Mesodermal cell (in vitro differentiated cells): ENCODE results near the gene CRACDL. TPM values are rescaled to one million over a fixed set of nuclear protein-coding genes. Genes with fewer than 3 reads are reported as not detected.

Source experiments
- H3K27ac ChIP-seq: 2 replicates; pipeline ENCODE4 v1.7.0; 2013; ENCODE audit warnings: mild to moderate bottlenecking, low read depth, low read length, moderate library complexity; ENCODE audit not compliant: severe bottlenecking
- H3K36me3 ChIP-seq: 2 replicates; pipeline ENCODE4 v1.7.1; 2013; ENCODE audit warnings: mild to moderate bottlenecking, low read length, moderate library complexity; ENCODE audit not compliant: control insufficient read depth, insufficient read depth
- H3K4me1 ChIP-seq: one replicate; pipeline ENCODE4 v1.7.1; 2013; ENCODE audit warnings: mild to moderate bottlenecking, low read length; ENCODE audit not compliant: insufficient read depth, control insufficient read depth, poor library complexity, severe bottlenecking
- H3K4me3 ChIP-seq: 2 replicates; pipeline ENCODE4 v1.7.0; 2013; ENCODE audit warnings: low read length, control low read depth, mild to moderate bottlenecking; ENCODE audit not compliant: insufficient read depth, poor library complexity, severe bottlenecking; ENCODE audit errors: extremely low read depth
- H3K9me3 ChIP-seq: 2 replicates; pipeline ENCODE4 v1.7.1; 2013; ENCODE audit warnings: mild to moderate bottlenecking, low read length, moderate library complexity; ENCODE audit not compliant: control insufficient read depth
- WGBS, 2 experiments: methylation state at CpG; one replicate each; pipeline ENCODE4 v1.1.5; 2013; ENCODE audit warnings: missing lambda C conversion rate in 2 of 2; ENCODE audit not compliant: insufficient coverage in 2 of 2; 5-methylcytosine and 5-hydroxymethylcytosine counted together
- polyA plus RNA-seq, 2 experiments: library from polyadenylated mRNA; stranded (reverse); fragments of 50-300 nt; gene quantifications; one replicate each; pipeline ENCODE4 v1.2.3, GENCODE V29; 2013

CRACDL gene
- polyA plus RNA-seq (2013, experiment 1 of 2) = 1.00 TPM
- polyA plus RNA-seq (2013, experiment 2 of 2) = 0.20 TPM

- no peaks in the 10 kb centered on the region for H3K36me3 ChIP-seq
- WGBS, 2 experiments = 1% methylated on average over 50 to 70 of the region's 82 CpGs
- H3K9me3 ChIP-seq = no peaks in the 10 kb centered on the region
- no peaks in the 10 kb centered on the region for H3K4me1 ChIP-seq
- peak within 1 kb of the TSS; percentile 23 for H3K4me3 ChIP-seq
- no peak within 1 kb of the TSS for H3K27ac ChIP-seq
Observed at GRCh38 chr2:98935777-98936352, at the start of gene CRACDL. Gene CRACDL, minus strand, starts transcription at chr2:98936225. Its CDS starts 89,425 bp downstream, at chr2:98846800.

GRCh38 chr2:98975611-98976010 is 39.6 kb upstream of the CRACDL start:
- peaks cover 8% of the 10 kb centered on the region for H3K9me3 ChIP-seq
- no peaks in the 10 kb centered on the region for H3K4me1 ChIP-seq
- no peak overlapping the region for H3K4me3 ChIP-seq
- WGBS, 2 experiments = no CpG with 5 or more reads among the region's 2 CpGs
- no peaks in the 10 kb centered on the region for H3K36me3 ChIP-seq
- no peak overlapping the region for H3K27ac ChIP-seq

GRCh38 chr2:98972582-98973167 is 36.6 kb upstream of the CRACDL start:
- Histone ChIP-seq H3K27ac (no peak overlapping the region), H3K4me3 (no peak overlapping the region), H3K9me3 (peaks cover 8% of the 10 kb centered on the region), H3K4me1 (no peaks in the 10 kb centered on the region), H3K36me3 (no peaks in the 10 kb centered on the region)
- WGBS, 2 experiments = no CpG with 5 or more reads among the region's 1 CpG

GRCh38 chr2:98959810-98960507 is 23.9 kb upstream of the CRACDL start:
- WGBS, 2 experiments = 89 to 93% methylated on average over 2 to 3 of the region's 7 CpGs
- Histone ChIP-seq H3K9me3 (peaks cover 4% of the 10 kb centered on the region), H3K27ac (no peak overlapping the region)

GRCh38 chr2:98952966-98953365 is 16.9 kb upstream of the CRACDL start:
- Histone ChIP-seq H3K27ac (no peak overlapping the region), H3K36me3 (no peaks in the 10 kb centered on the region), H3K9me3 (no peaks in the 10 kb centered on the region), H3K4me3 (no peak overlapping the region), H3K4me1 (no peaks in the 10 kb centered on the region)
- WGBS, 2 experiments = 60% methylated on average over 1 of the region's 4 CpGs; no CpG with 5 or more reads in 1 of the 2 experiments

More at GRCh38 chr2:98959810-98960507, 23.9 kb upstream of the CRACDL start:
- no peaks in the 10 kb centered on the region for H3K36me3 ChIP-seq
- no peaks in the 10 kb centered on the region for H3K4me1 ChIP-seq
- H3K4me3 ChIP-seq = no peak overlapping the region

- no peaks in the 10 kb centered on the region for H3K4me1 ChIP-seq
- H3K9me3 ChIP-seq = no peaks in the 10 kb centered on the region
- H3K4me3 ChIP-seq = no peak overlapping the region
- H3K27ac ChIP-seq = no peak overlapping the region
- WGBS, 2 experiments = 93 to 95% methylated on average over 5 of the region's 5 CpGs
- no peaks in the 10 kb centered on the region for H3K36me3 ChIP-seq
Observed at GRCh38 chr2:98948956-98949739, 13.1 kb upstream of the CRACDL start.

- no peaks in the 10 kb centered on the region for H3K9me3 ChIP-seq
- H3K27ac ChIP-seq = no peak overlapping the region
- H3K4me1 ChIP-seq = no peaks in the 10 kb centered on the region
- H3K36me3 ChIP-seq = no peaks in the 10 kb centered on the region
- no peak overlapping the region for H3K4me3 ChIP-seq
- WGBS, 2 experiments = 96 to 98% methylated on average over 4 to 5 of the region's 8 CpGs
Observed at GRCh38 chr2:98947554-98947953, 11.5 kb upstream of the CRACDL start.

GRCh38 chr2:98946855-98947254 is 10.8 kb upstream of the CRACDL start:
- H3K4me1 ChIP-seq = no peaks in the 10 kb centered on the region
- H3K9me3 ChIP-seq = no peaks in the 10 kb centered on the region
- 88% methylated on average over 8 to 9 of the region's 9 CpGs for WGBS, 2 experiments
- no peak overlapping the region for H3K27ac ChIP-seq
- no peaks in the 10 kb centered on the region for H3K36me3 ChIP-seq
- no peak overlapping the region for H3K4me3 ChIP-seq

GRCh38 chr2:98944775-98945174 is 8.8 kb upstream of the CRACDL start:
- WGBS, 2 experiments = 100% methylated on average over 1 of the region's 2 CpGs; no CpG with 5 or more reads in 1 of the 2 experiments
- Histone ChIP-seq H3K36me3 (no peaks in the 10 kb centered on the region), H3K9me3 (no peaks in the 10 kb centered on the region), H3K4me3 (no peak overlapping the region), H3K27ac (no peak overlapping the region), H3K4me1 (no peaks in the 10 kb centered on the region)

- H3K4me3 ChIP-seq = no peak overlapping the region
Observed at GRCh38 chr2:98940102-98940501, 4.1 kb upstream of the CRACDL start.

More at GRCh38 chr2:98940102-98940501, 4.1 kb upstream of the CRACDL start:
- Histone ChIP-seq H3K4me1 (no peaks in the 10 kb centered on the region), H3K36me3 (no peaks in the 10 kb centered on the region), H3K9me3 (no peaks in the 10 kb centered on the region), H3K27ac (no peak overlapping the region)
- WGBS, 2 experiments = 75% methylated on average over 1 of the region's 1 CpG; no CpG with 5 or more reads in 1 of the 2 experiments
